MM.1S (cell line): ENCODE measurements around the gene DPP6.

Experiments
- DNase-seq: peaks from one replicate; pipeline ENCODE4 v3.0.0-alpha.2; 2015
- H2AFZ ChIP-seq: fragments of 300-600 bp; sonication (generic); 2 replicates; pipeline ENCODE4 v1.6.0; 2016; ENCODE audit warnings: antibody characterized with exemption, low read length
- H3F3A ChIP-seq: fragments of 300-600 bp; sonication (generic); 2 replicates; pipeline ENCODE4 v1.6.1; 2016; ENCODE audit warnings: mild to moderate bottlenecking, antibody characterized with exemption, low read length, moderate library complexity, mixed read lengths; ENCODE audit not compliant: insufficient read depth
- H3K27ac ChIP-seq: fragments of 300-600 bp; sonication (generic); 2 replicates; pipeline ENCODE4 v1.5.1; 2016; ENCODE audit warnings: mild to moderate bottlenecking, low read length
- H3K27me3 ChIP-seq: fragments of 300-600 bp; sonication (generic); replicated peaks from 2 replicates; pipeline ENCODE4 v1.6.0; 2016; ENCODE audit warnings: low read length; ENCODE audit not compliant: insufficient read depth
- H3K36me3 ChIP-seq: fragments of 300-600 bp; sonication (generic); replicated peaks from 2 replicates; pipeline ENCODE4 v1.6.1; 2016; ENCODE audit warnings: mild to moderate bottlenecking, low read length, mixed read lengths; ENCODE audit not compliant: insufficient read depth
- H3K4me1 ChIP-seq: fragments of 300-600 bp; sonication (generic); 2 replicates; pipeline ENCODE4 v1.6.1; 2016; ENCODE audit warnings: low read length, mixed read lengths
- H3K4me2 ChIP-seq: fragments of 300-600 bp; sonication (generic); 2 replicates; pipeline ENCODE4 v1.6.0; 2016; ENCODE audit warnings: low read depth, low read length
- H3K4me3 ChIP-seq: fragments of 300-600 bp; sonication (generic); 2 replicates; pipeline ENCODE4 v1.5.1; 2016; ENCODE audit warnings: low read length, mixed read lengths
- H3K79me2 ChIP-seq: fragments of 300-600 bp; sonication (generic); 2 replicates; pipeline ENCODE4 v1.6.1; 2016; ENCODE audit warnings: mixed run types, low read length, mixed read lengths
- H3K9ac ChIP-seq: fragments of 300-600 bp; sonication (generic); 2 replicates; pipeline ENCODE4 v1.6.1; 2016; ENCODE audit warnings: low read length, mixed read lengths
- H3K9me2 ChIP-seq: fragments of 300-600 bp; sonication (generic); replicated peaks from 2 replicates; pipeline ENCODE4 v1.6.1; 2016; ENCODE audit warnings: mild to moderate bottlenecking, low read length, mixed read lengths; ENCODE audit not compliant: insufficient read depth
- H3K9me3 ChIP-seq: fragments of 300-600 bp; sonication (generic); replicated peaks from 2 replicates; pipeline ENCODE4 v1.6.1; 2016; ENCODE audit warnings: mild to moderate bottlenecking, low read length, mixed read lengths; ENCODE audit not compliant: insufficient read depth
- H4K20me1 ChIP-seq: fragments of 300-600 bp; sonication (generic); 2 replicates; pipeline ENCODE4 v1.6.1; 2016; ENCODE audit warnings: mild to moderate bottlenecking, low read length, moderate library complexity, mixed read lengths; ENCODE audit not compliant: insufficient read depth
- EZH2 ChIP-seq: fragments of 300-600 bp; sonication (generic); optimal IDR thresholded peaks from 2 replicates; pipeline ENCODE3; 2017; ENCODE audit warnings: low read depth, mild to moderate bottlenecking, antibody characterized with exemption, low read length, mixed read lengths
- EZH2phosphoT487 ChIP-seq: fragments of 300-600 bp; sonication (generic); IDR thresholded peaks from 2 replicates; pipeline ENCODE4 v1.6.1; 2018; ENCODE audit warnings: antibody characterized with exemption, low read length
- TF ChIP-seq, protein P1 (sequence below): fragments of 300-600 bp; sonication (generic); IDR thresholded peaks from 2 replicates; pipeline ENCODE4 v1.5.1; 2016; ENCODE audit warnings: antibody characterized with exemption, low read length, mixed read lengths

The DPP6 gene

DNA sequence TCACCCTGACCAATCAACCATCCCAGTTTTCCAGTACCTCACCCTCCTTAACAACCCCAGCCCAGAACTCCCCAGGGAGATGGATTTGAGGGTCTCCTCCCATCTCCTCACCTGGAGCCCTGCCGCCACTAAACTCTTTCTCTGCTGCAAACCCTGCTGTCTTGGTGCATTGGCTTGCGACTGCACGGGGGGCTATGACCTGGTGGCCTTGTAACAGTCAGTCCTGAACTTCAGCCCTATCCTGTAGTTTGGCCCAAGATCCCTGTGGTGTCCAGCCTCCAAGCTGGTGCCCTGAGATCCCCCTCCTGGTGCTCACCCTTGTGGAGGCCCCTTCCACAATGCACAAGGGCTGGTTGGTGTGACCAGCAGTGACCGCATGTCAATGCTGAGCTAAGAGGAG is 858.8 kb downstream of the DPP6 start:
- peaks cover 34% of the 10 kb centered on the region for H3K27me3 ChIP-seq

DNA sequence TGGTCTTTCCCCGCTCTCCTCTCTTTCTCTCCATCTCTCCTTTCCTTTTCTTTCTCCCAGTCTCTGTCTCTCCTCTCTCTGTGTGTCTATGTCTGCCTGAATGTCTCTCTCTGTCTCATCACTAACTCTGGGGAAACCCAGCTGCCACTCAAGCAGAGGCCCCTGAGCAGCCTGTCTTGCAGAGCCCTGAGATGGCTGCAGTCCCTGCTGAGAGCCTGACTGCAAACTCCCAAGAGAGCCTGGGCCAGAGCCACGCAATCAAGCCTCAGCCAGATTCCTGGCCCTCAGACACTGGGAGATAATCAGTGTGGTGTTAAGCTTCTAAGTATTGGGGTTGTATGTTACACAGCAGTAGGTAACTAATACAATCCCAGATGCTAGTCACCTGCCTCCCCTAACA is 859.2 kb downstream of the DPP6 start:
- no peaks in the 10 kb centered on the region for H3K9me3 ChIP-seq
- H3K27me3 ChIP-seq = peaks cover 31% of the 10 kb centered on the region
- no peak overlapping the region for H3K27ac ChIP-seq
- no peak overlapping the region for H3K9ac ChIP-seq
- H3K4me3 ChIP-seq = no peak overlapping the region
- no peak overlapping the region for H2AFZ ChIP-seq
- no peak overlapping the region for H3K4me2 ChIP-seq
- H4K20me1 ChIP-seq = no peaks in the 10 kb centered on the region
- no peaks in the 10 kb centered on the region for H3K4me1 ChIP-seq
- no peaks in the 10 kb centered on the region for H3K79me2 ChIP-seq
- no peak for TF ChIP-seq EZH2phosphoT487
- no peak for TF ChIP-seq EZH2
- TF ChIP-seq, protein P1, sequence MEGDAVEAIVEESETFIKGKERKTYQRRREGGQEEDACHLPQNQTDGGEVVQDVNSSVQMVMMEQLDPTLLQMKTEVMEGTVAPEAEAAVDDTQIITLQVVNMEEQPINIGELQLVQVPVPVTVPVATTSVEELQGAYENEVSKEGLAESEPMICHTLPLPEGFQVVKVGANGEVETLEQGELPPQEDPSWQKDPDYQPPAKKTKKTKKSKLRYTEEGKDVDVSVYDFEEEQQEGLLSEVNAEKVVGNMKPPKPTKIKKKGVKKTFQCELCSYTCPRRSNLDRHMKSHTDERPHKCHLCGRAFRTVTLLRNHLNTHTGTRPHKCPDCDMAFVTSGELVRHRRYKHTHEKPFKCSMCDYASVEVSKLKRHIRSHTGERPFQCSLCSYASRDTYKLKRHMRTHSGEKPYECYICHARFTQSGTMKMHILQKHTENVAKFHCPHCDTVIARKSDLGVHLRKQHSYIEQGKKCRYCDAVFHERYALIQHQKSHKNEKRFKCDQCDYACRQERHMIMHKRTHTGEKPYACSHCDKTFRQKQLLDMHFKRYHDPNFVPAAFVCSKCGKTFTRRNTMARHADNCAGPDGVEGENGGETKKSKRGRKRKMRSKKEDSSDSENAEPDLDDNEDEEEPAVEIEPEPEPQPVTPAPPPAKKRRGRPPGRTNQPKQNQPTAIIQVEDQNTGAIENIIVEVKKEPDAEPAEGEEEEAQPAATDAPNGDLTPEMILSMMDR = no peak
- no peak for DNase-seq
- no peaks in the 10 kb centered on the region for H3K9me2 ChIP-seq
- no peaks in the 10 kb centered on the region for H3K36me3 ChIP-seq
- no peaks in the 10 kb centered on the region for H3F3A ChIP-seq

More for the DNA sequence above, 858.8 kb downstream of the DPP6 start:
- no peaks in the 10 kb centered on the region for H3K9me3 ChIP-seq
- no peaks in the 10 kb centered on the region for H4K20me1 ChIP-seq
- H3K4me2 ChIP-seq = no peak overlapping the region
- H3K9me2 ChIP-seq = no peaks in the 10 kb centered on the region
- TF ChIP-seq EZH2phosphoT487 (no peak), EZH2 (no peak)
- TF ChIP-seq, protein P1 = no peak
- H3K4me3 ChIP-seq = no peak overlapping the region
- no peak overlapping the region for H3K27ac ChIP-seq
- no peaks in the 10 kb centered on the region for H3K4me1 ChIP-seq
- no peaks in the 10 kb centered on the region for H3F3A ChIP-seq
- H3K9ac ChIP-seq = no peak overlapping the region
- H2AFZ ChIP-seq = no peak overlapping the region
- no peaks in the 10 kb centered on the region for H3K79me2 ChIP-seq
- H3K36me3 ChIP-seq = no peaks in the 10 kb centered on the region
- no peak for DNase-seq

DNA sequence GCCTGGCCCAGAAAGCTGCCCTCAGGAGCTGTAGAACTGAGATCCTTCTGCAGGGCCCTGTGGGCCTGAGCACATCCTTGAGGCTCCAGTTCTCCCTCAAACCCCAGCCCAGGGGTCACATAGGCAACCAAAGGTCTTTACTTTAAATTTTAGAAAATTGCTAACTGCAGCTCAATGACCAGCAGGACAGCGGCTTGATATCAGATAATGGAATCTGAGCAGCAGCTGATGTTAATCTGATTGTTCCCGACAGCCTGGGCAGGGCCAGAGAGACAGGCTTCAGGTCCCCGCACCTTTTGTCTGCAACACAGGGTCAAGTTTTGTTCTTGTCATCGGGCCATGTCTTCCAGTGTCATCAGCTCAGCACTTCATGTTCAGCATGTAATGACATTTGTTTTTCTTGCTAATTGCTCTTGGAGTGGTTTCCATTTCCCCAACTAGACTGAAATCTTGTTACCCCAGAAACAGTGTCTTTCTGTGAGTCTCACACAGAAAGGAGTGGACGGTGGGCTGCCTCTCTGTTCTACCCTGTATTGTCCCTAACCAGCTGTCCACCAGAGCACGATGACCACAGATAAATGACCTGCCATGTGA is 859.8 kb downstream of the DPP6 start:
- Histone ChIP-seq H3K4me3 (no peak overlapping the region), H4K20me1 (no peaks in the 10 kb centered on the region), H3K27ac (no peak overlapping the region), H3K36me3 (no peaks in the 10 kb centered on the region), H3K9ac (no peak overlapping the region), H3K27me3 (peaks cover 31% of the 10 kb centered on the region), H3F3A (no peaks in the 10 kb centered on the region), H3K4me2 (no peak overlapping the region), H3K9me2 (no peaks in the 10 kb centered on the region), H3K79me2 (no peaks in the 10 kb centered on the region), H3K4me1 (no peaks in the 10 kb centered on the region), H2AFZ (no peak overlapping the region), H3K9me3 (no peaks in the 10 kb centered on the region)
- TF ChIP-seq EZH2 (no peak), EZH2phosphoT487 (no peak)
- TF ChIP-seq, protein P1 = no peak
- no peak for DNase-seq
